SH-SY5Y (cell line): ENCODE results near the gene FGF13.

Source experiments
- GATA2 ChIP-seq: IDR thresholded peaks from 2 replicates; pipeline ENCODE4 v1.6.1; 2011; ENCODE audit warnings: mild to moderate bottlenecking, low read depth, low read length
- GATA3 ChIP-seq: IDR thresholded peaks from 2 replicates; pipeline ENCODE4 v1.6.1; 2011; ENCODE audit warnings: low read depth, mild to moderate bottlenecking, low read length, moderate library complexity

GRCh38 chrX:138711399-138712347 lies at the start of gene FGF13:
- TF ChIP-seq GATA2 (no peak), GATA3 (no peak)
